OCI-M2 (cell line): ENCODE results near the gene EIF4G2.
"Not testable (repeated sequence)": the region's sequence is repeated elsewhere in the genome, so short reads cannot be mapped to it uniquely, and the experiment has no call there.

ENCODE experiments used
- DNase-seq: peaks from one replicate; lab custom pipeline; 2025; ENCODE audit not compliant: unreplicated experiment; lab: John Stamatoyannopoulos, UW

The EIF4G2 gene

GRCh38 chr11:10808553-10809372 is at the start of gene EIF4G2:
EIF4G2 (minus strand) TSS chr11:10808926.
- DNase-seq = peak; percentile 83

DNA sequence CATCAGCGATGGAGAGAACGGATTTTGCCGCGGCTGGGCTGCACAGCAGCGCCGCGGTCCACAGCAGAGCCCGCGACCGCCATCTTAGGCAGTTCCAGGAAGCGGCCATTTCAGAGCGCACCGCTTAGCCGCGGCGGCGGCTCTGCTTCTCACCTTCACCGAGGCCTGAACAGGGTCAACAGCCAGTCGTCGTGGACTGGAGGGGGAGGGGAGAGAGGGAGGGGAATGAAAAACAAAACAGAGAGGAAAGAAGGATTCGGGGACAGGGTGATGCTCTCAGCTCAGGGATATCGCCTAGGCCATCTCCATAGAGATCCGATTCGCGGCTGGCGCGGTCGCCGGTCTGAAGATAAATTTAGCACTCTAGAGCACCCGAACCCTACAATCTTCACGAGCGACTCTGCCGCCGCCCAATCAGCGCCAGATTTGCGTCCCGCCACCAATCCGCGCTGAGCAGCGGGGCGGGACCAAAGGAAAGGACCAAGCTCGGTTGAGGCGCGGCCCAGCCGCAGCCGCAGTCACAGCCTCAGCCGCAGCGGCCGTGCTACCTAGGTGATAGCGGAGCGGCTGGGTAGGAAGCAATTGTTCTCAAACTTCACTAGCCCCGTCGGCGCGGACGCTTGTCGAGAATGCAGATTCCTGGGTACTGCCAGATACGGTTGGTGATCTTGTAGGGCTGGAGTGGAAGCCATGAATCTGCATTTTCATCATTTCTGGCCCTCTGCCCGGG is 49.1 kb upstream of the EIF4G2 start, which contains the start of gene ZBED5:
Gene ZBED5, minus strand, starts transcription at position 345 of the 730 bp plus-strand sequence. CDS start 3,108 bp downstream, outside the sequence.
- DNase-seq = peak; percentile 79

DNA sequence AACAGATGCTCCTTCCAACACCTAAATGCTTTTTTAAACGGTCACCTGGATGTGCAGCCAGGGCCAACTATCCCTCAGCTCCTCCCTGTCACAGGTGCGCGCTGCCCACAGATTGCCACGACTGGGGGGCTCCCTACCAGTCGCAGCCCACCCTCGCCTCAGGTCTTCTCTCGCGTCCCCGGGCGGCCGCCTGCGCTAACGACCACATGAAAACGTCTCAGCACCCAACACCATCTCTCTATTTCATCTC is 48.7 kb upstream of the EIF4G2 start:
- no peak for DNase-seq

GRCh38 chr11:10856689-10857458 is 48.1 kb upstream of the EIF4G2 start:
- peak; percentile 67 for DNase-seq

- no peak for DNase-seq
Measured at GRCh38 chr11:10855295-10855694, 46.6 kb upstream of the EIF4G2 start.

- no peak for DNase-seq
Measured at GRCh38 chr11:10847960-10848860, 39.5 kb upstream of the EIF4G2 start.

- no peak for DNase-seq
Measured at GRCh38 chr11:10846660-10847059, 37.9 kb upstream of the EIF4G2 start.

DNA sequence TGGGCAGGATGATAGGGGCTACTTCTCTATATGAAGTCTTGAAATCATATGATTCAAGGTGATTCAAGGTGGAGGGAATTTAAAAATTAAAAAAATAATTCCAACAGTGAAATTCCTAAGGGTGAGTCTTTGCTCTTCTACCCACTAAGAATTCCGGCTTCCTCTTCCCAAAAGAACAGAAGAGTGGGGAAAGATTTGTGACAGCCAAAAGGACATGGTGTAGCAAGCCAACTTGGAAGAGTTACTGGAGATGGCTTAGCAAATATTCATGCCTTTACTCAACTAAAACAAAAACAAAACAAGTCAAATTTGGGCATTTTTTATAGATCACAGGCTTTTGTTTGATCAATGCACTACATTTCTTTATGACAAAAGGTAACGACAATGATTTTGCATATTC is 36.9 kb upstream of the EIF4G2 start:
- DNase-seq = no peak

DNA sequence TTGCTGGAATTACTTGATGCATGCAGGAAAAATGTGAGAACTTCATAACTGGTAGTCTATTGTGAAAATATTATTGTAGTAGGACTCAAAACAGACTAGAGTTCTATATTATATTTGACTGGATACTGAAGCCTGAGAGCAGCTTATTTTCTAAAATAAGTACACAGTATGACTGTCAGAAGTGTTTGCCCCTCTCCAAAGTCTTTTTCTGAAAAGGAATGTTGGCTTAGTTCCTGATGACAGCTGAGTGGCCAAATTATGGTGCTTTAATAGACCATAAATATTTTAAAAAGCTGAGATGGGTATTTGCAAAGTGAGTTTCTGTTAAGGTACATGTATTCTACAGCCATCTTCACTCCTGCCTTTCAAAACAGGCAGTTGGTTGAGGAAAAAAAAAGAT is 36.1 kb upstream of the EIF4G2 start:
- DNase-seq = no peak

- no peak for DNase-seq
Measured at GRCh38 chr11:10844356-10844755, 35.6 kb upstream of the EIF4G2 start.

- DNase-seq = no peak
Measured at GRCh38 chr11:10838881-10839280, 30.2 kb upstream of the EIF4G2 start.

- no peak for DNase-seq
Measured at GRCh38 chr11:10838083-10838482, 29.4 kb upstream of the EIF4G2 start.

DNA sequence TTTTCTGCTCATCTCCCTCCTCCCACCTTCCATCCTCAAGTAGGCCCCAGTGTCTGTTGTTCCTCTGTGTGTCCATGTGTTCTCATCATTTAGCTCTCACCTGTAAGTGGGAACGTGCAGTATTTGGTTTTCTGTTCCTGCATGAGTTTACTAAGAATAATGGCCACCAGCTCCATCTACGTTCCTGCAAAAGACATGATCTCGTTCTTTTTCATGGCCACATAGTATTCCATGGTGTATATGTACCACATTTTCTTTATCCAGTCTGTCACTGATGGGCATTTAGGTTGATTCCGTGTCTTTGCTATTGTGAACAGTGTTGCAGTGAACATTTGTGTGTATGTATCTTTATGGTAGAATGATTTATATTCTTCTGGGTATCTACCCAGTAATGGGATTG is 28.2 kb upstream of the EIF4G2 start:
- DNase-seq = not testable (repeated sequence)

GRCh38 chr11:10829139-10829538 is 20.4 kb upstream of the EIF4G2 start:
- no peak for DNase-seq

DNA sequence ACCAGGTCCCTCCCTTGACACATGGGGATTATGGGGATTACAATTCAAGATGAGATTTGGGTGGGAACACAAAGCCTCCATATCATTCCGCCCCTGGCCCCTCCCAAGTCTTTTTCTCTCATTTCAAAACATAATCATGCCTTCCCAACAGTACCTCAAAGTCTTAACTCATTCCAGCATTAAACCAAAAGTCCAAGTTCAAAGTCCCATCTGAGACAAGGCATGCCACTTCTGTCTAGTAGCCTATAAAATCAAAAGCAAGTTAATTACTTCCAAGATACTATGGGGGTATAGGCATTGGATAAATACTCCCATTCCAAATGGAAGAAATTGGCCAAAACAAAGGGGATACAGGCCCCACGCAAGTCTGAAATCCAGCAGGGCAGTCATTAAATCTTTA is 19.7 kb upstream of the EIF4G2 start:
- no peak for DNase-seq

DNA sequence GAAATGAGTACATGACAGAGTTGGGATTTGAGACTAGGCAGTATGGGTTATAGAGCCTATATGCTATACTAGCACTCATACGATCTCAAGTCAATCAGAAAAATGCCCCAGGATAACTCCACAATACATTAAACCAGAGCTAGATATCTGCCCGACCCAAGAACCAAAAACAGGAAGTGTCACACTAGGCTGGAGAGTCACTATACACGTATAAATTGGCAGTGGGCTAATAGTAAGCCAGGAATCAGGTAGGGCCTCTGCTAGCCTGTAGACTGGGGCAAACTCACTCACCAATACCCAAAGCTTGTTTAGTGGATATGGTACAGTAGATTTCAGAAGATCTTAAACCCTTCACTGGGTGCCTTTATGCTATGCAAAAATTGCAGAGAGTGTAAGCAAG is 16.2 kb upstream of the EIF4G2 start:
- peak; percentile 23 for DNase-seq

GRCh38 chr11:10823152-10823579 is 14.4 kb upstream of the EIF4G2 start:
- peak; percentile 24 for DNase-seq

DNA sequence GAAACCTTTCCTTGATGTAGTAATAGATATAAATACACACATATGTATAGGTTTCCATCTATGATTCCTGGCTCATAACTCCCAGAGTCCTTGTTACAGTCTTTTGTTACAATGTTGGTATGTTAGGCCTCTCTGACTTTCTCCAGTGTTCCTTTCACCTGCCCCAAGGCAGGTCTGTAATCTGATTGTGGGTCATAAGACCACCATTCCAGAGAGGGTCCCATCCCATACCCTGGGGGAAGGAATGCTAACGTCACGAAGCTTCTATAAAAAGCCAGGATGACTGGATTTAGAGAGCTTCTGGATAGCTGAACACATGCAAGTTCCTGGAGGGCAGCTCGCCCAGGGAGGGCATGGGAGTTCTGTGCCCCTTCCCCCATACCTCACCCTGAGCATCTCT is 13.8 kb upstream of the EIF4G2 start:
- DNase-seq = not testable (repeated sequence)

GRCh38 chr11:10818594-10818993 is 9.9 kb upstream of the EIF4G2 start:
- no peak for DNase-seq

- DNase-seq = no peak
Measured at GRCh38 chr11:10813945-10814344, 5.2 kb upstream of the EIF4G2 start.
